T-cell (primary cell): Measurements from ENCODE around the gene PYURF. TPM values are rescaled to one million over a fixed set of nuclear protein-coding genes. Genes with fewer than 3 reads are reported as not detected.
"Not testable (repeated sequence)": the region's sequence is repeated elsewhere in the genome, so short reads cannot be mapped to it uniquely, and the experiment has no call there.

Experiments
- ATAC-seq, 4 experiments: fragments of 200-7000 bp in 3 of 4; fragments of 150-1000 bp in 1 of 4; cut with Tn5 transposase; replicated peaks in 1 of 4; 1 replicate in 3 of 4; 2 replicates in 1 of 4; pipeline ENCODE4 v1.10.0; 2021; ENCODE audit warnings: moderate library complexity in 3 of 4, mild to moderate bottlenecking in 2 of 4, moderate number of reproducible peaks in 1 of 4
- CTCF ChIA-PET, 2 donors: fragments of 300-600 bp; sonication (Branson Sonifier 250); formaldehyde crosslinking; loops; one replicate each; lab custom pipeline; 2022; ENCODE audit warnings: antibody characterized with exemption in 2 of 2; lab: Charles Lee
- POLR2A ChIA-PET, 2 donors: fragments of 300-600 bp; sonication (Branson Sonifier 250); formaldehyde crosslinking; loops; one replicate each; lab custom pipeline; 2022; ENCODE audit warnings: antibody characterized with exemption in 2 of 2; lab: Charles Lee
- DNase-seq, 35 experiments: peaks; one replicate each; pipeline versions ENCODE4 v3.0.0 to v3.0.0-alpha.2; 2013 to 2023
- H3K27ac ChIP-seq: one replicate; pipeline ENCODE4 v1.5.1; 2013; ENCODE audit warnings: low read length
- H3K27me3 ChIP-seq, 2 experiments: replicated peaks in 1 of 2; 1 replicate in 1 of 2; 2 replicates in 1 of 2; pipeline versions ENCODE4 v1.6.1 to v1.7.0; 2013; ENCODE audit warnings: low read length in 1 of 2, mixed read lengths in 1 of 2; ENCODE audit not compliant: control insufficient read depth in 2 of 2, insufficient read depth in 2 of 2; ENCODE audit errors: extremely low read depth in 1 of 2
- H3K36me3 ChIP-seq, 2 donors: 1 replicate in 1 of 2; 2 replicates in 1 of 2; pipeline versions ENCODE4 v1.6.1 to v1.7.0; 2013; ENCODE audit warnings: low read length in 1 of 2; ENCODE audit not compliant: control insufficient read depth in 2 of 2, insufficient read depth in 1 of 2; ENCODE audit errors: extremely low read depth in 1 of 2
- H3K4me1 ChIP-seq, 2 experiments: 1 replicate in 1 of 2; 2 replicates in 1 of 2; pipeline versions ENCODE4 v1.6.1 to v1.7.0; 2013; ENCODE audit warnings: low read length in 2 of 2, mixed read lengths in 1 of 2; ENCODE audit not compliant: insufficient read depth in 2 of 2, control insufficient read depth in 1 of 2; ENCODE audit errors: extremely low read depth in 1 of 2
- H3K4me3 ChIP-seq, 2 donors: 1 replicate in 1 of 2; 2 replicates in 1 of 2; pipeline versions ENCODE4 v1.5.1 to v1.7.0; 2013; ENCODE audit warnings: mild to moderate bottlenecking in 2 of 2, low read length in 1 of 2, moderate library complexity in 1 of 2; ENCODE audit not compliant: control insufficient read depth in 1 of 2; ENCODE audit errors: extremely low read depth in 1 of 2
- H3K9me3 ChIP-seq: 2 replicates; pipeline ENCODE4 v1.7.0; 2013
- H3K27ac Mint-ChIP-seq, 2 donors: one replicate each; pipeline ENCODE4 v1.8.0; 2020 to 2021; ENCODE audit warnings: mild to moderate bottlenecking in 2 of 2, mixed read lengths in 2 of 2
- H3K27me3 Mint-ChIP-seq, 2 donors: one replicate each; pipeline ENCODE4 v1.8.0; 2021 to 2022; ENCODE audit warnings: mixed read lengths in 2 of 2
- H3K36me3 Mint-ChIP-seq: one replicate; pipeline ENCODE4 v1.8.0; 2021; ENCODE audit warnings: mixed read lengths
- H3K4me1 Mint-ChIP-seq, 3 donors: one replicate each; pipeline ENCODE4 v1.8.0; 2020 to 2022; ENCODE audit warnings: mixed read lengths in 3 of 3, mild to moderate bottlenecking in 1 of 3
- H3K4me3 Mint-ChIP-seq, 3 donors: one replicate each; pipeline ENCODE4 v1.8.0; 2020 to 2022; ENCODE audit warnings: mild to moderate bottlenecking in 3 of 3, mixed read lengths in 3 of 3, moderate library complexity in 3 of 3
- H3K9me3 Mint-ChIP-seq, 3 donors: one replicate each; pipeline ENCODE4 v1.8.0; 2020 to 2022; ENCODE audit warnings: mixed read lengths in 3 of 3
- WGBS: methylation state at CpG from one replicate; pipeline ENCODE4 v1.1.5; 2013; ENCODE audit warnings: missing lambda C conversion rate; ENCODE audit not compliant: insufficient coverage; 5-methylcytosine and 5-hydroxymethylcytosine counted together
- total RNA-seq, 35 experiments: library from RNA in 6 of 35; stranded (reverse) in 6 of 35; fragments of 120-200 nt in 1 of 35; gene quantifications; one replicate each; pipeline versions ENCODE4 v1.2.1 to v1.2.4 and lab custom pipeline; 2013 to 2026

Gene PYURF, protein sequence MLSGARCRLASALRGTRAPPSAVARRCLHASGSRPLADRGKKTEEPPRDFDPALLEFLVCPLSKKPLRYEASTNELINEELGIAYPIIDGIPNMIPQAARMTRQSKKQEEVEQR
- total RNA-seq = 10 to 100 TPM; 39.9 to 60.7 (median 53.7) TPM
- total RNA-seq (2013) = 80.9 TPM
- 0 reads per million in 29 experiments for total RNA-seq (lab: John Stamatoyannopoulos, UW)

DNA sequence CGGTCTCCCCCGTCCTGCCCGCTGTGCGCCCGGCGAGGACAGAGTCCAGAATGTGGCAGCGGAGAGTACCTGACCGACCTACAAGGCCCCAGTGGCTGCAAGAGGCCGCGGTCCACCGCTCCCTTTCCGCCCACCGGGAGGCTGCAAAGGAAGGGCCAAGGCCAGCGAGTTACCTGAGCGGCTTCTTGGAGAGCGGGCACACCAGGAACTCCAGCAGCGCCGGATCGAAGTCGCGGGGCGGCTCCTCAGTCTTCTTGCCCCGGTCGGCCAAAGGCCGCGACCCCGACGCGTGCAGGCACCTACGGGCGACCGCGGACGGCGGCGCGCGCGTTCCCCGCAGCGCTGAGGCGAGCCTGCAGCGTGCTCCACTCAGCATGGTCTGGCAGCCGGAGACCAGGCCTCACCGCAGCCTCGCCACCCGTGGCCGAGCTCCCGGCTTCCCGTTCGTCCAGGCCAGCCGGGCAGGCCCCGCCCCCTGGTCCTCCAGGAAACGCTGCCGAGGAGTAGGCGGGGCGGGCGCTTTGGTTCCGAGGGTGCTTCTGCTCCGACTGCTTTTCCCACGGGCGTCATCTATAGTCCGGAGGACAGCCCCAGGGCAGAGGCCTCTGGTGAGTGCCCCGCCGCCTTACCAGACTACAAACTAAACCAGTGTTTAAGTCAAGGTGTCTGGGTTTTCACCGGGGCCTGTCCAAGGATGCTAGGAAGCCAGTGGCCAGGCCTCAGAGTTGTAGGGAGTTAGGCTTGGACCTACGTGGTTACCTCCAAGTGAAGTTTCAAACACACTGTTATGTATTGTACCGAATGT is at the start of gene PYURF:
Gene PYURF, minus strand, starts transcription at position 452 of the 805 bp plus-strand sequence. Its CDS starts 76 bp downstream, at position 376.
- H3K36me3 ChIP-seq = peaks cover 0 to 8% of the 10 kb centered on the region in 2 donors
- H3K27me3 ChIP-seq = no peaks in the 10 kb centered on the region
- ChIA-PET CTCF (interaction anchor here (1.0 to 2.4 kb wide), 5 partner anchors 135 to 304 kb away, joined by 4 to 9 read pairs (median 6); no protein-coding TSS in a partner anchor), POLR2A (no interaction called here)
- Mint-ChIP-seq H3K36me3 (peaks cover 5% of the 10 kb centered on the region), H3K4me3 (peak within 1 kb of the TSS; percentile 90 to 93 (median 92)), H3K4me1 (peaks cover 27 to 42% (median 36%) of the 10 kb centered on the region in 3 donors), H3K9me3 (no peaks in the 10 kb centered on the region), H3K27me3 (no peaks in the 10 kb centered on the region), H3K27ac (peak within 1 kb of the TSS; percentile 88 to 90)
- H3K27ac ChIP-seq = peak within 1 kb of the TSS; percentile 74
- peak within 1 kb of the TSS; percentile 86 to 88 for H3K4me3 ChIP-seq
- peak; percentile 27 to 80 (median 49) for DNase-seq
- peak; percentile 76 to 80 (median 78) for ATAC-seq
- under 1% methylated on average over 61 of the region's 68 CpGs for WGBS
- no peaks in the 10 kb centered on the region for H3K9me3 ChIP-seq
- H3K4me1 ChIP-seq = peaks cover 12 to 20% of the 10 kb centered on the region in 2 experiments

- H3K27ac ChIP-seq = no peak overlapping the region
- ATAC-seq (no peak), DNase-seq (no peak)
- ChIA-PET CTCF (no interaction called here), POLR2A (no interaction called here)
- Mint-ChIP-seq H3K4me3 (no peak overlapping the region), H3K36me3 (no peaks in the 10 kb centered on the region), H3K4me1 (no peaks in the 10 kb centered on the region), H3K27me3 (peaks cover 0 to 10% of the 10 kb centered on the region in 2 donors), H3K9me3 (no peaks in the 10 kb centered on the region), H3K27ac (no peak overlapping the region)
- no peak overlapping the region for H3K4me3 ChIP-seq
- H3K4me1 ChIP-seq = no peaks in the 10 kb centered on the region
- H3K9me3 ChIP-seq = no peaks in the 10 kb centered on the region
- no peaks in the 10 kb centered on the region for H3K36me3 ChIP-seq
- H3K27me3 ChIP-seq = peaks cover 0 to 9% of the 10 kb centered on the region in 2 experiments
These were observed 46.4 kb upstream of the PYURF start for GRCh38 chr4:88570001-88570400.

DNA sequence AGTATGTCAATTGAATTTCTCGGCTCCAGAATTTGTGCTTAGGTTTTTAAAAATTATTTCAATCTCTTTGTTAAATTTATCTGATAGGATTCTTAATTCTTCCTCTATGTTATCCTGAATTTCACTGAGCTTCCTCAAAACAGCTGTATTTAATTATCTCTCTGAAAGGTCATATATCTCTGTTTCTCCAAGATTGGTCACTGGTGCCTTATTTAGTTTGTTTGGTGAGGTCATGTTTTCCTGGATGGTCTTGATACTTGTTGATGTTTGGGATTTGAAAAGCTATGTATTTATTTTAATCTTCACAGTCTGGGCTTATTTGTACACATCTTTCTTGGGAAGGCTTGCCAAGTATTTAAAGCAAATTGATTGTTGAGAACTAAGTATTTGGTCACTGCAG is 44.0 kb upstream of the PYURF start:
- no peak overlapping the region for H3K27ac Mint-ChIP-seq
- no peaks in the 10 kb centered on the region for H3K4me1 ChIP-seq
- H3K4me3 ChIP-seq = no peak overlapping the region
- POLR2A ChIA-PET = no interaction called here
- ATAC-seq (no peak), DNase-seq (no peak)
- WGBS = no CpG with 5 or more reads among the region's 1 CpG
- no peak overlapping the region for H3K4me3 Mint-ChIP-seq
- H3K9me3 Mint-ChIP-seq = no peaks in the 10 kb centered on the region
- H3K27ac ChIP-seq = no peak overlapping the region
- H3K27me3 Mint-ChIP-seq = peaks cover 0 to 10% of the 10 kb centered on the region in 2 donors
- peaks cover 0 to 9% of the 10 kb centered on the region in 2 experiments for H3K27me3 ChIP-seq
- no peaks in the 10 kb centered on the region for H3K4me1 Mint-ChIP-seq
- no peaks in the 10 kb centered on the region for H3K36me3 ChIP-seq
- no peaks in the 10 kb centered on the region for H3K9me3 ChIP-seq
- CTCF ChIA-PET = interaction anchor here in 1 of 2 donors (0.7 kb wide), 1 partner anchor 28 kb away, joined by 3 read pairs; no protein-coding TSS in a partner anchor
- no peaks in the 10 kb centered on the region for H3K36me3 Mint-ChIP-seq

DNA sequence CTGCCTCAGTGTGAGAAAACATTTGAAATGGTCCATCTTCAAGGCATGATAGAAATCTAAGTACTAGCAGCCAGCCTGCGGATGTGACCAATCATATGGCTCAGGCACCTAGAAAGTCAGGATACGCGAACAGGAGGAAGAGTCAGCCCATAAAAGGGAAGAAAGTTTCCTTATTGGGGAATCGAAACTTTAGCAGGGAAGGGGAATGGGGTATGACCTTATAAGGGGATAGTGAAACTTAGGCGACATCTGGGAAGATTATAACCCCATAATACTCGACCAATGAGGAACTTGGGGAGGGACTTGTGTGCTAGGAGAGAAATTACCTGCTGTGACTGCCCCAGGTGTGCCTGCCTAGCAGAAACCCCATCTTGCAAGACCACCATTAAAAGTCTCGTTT is 26.2 kb upstream of the PYURF start:
- CTCF ChIA-PET = no interaction called here
- Histone ChIP-seq H3K36me3 (no peaks in the 10 kb centered on the region), H3K9me3 (no peaks in the 10 kb centered on the region), H3K27me3 (no peaks in the 10 kb centered on the region), H3K27ac (no peak overlapping the region), H3K4me1 (no peaks in the 10 kb centered on the region), H3K4me3 (no peak overlapping the region)
- no peak for ATAC-seq
- DNase-seq = no peak
- Mint-ChIP-seq H3K4me3 (no peak overlapping the region), H3K27me3 (no peaks in the 10 kb centered on the region), H3K36me3 (no peaks in the 10 kb centered on the region), H3K9me3 (no peaks in the 10 kb centered on the region), H3K4me1 (no peaks in the 10 kb centered on the region), H3K27ac (no peak overlapping the region)
- POLR2A ChIA-PET = no interaction called here
- 93% methylated on average over 3 of the region's 7 CpGs for WGBS

GRCh38 chr4:88539322-88540068 is 15.9 kb upstream of the PYURF start:
- H3K4me1 ChIP-seq, H3K36me3 Mint-ChIP-seq, H3K9me3 ChIP-seq, H3K27me3 ChIP-seq, H3K27ac ChIP-seq, H3K4me3 ChIP-seq, H3K4me1 Mint-ChIP-seq, H3K27me3 Mint-ChIP-seq, H3K36me3 ChIP-seq, H3K9me3 Mint-ChIP-seq: not testable (repeated sequence)
- DNase-seq (peak; percentile 29 to 79 (median 63)), ATAC-seq (peak in 3 of 4 experiments; percentile 35 to 50 (median 47))
- H3K27ac Mint-ChIP-seq = peak overlapping the region in 1 of 2 donors; percentile 50
- ChIA-PET CTCF (interaction anchor here (0.6 to 2.6 kb wide), 38 partner anchors 8 to 485 kb away, joined by 3 to 21 read pairs (median 4); no protein-coding TSS in a partner anchor), POLR2A (interaction anchor here (0.6 to 0.9 kb wide), 3 partner anchors 54 to 105 kb away, joined by 3 to 4 read pairs (median 3); no protein-coding TSS in a partner anchor)
- peak overlapping the region in 1 of 3 donors; percentile 2 for H3K4me3 Mint-ChIP-seq
- WGBS = 9% methylated on average over 7 of the region's 9 CpGs

GRCh38 chr4:88537709-88538108 is 14.1 kb upstream of the PYURF start:
- Histone ChIP-seq H3K27me3 (no peaks in the 10 kb centered on the region), H3K27ac (no peak overlapping the region), H3K9me3 (no peaks in the 10 kb centered on the region), H3K4me3 (no peak overlapping the region), H3K36me3 (no peaks in the 10 kb centered on the region), H3K4me1 (peaks cover 0 to 6% of the 10 kb centered on the region in 2 experiments)
- Mint-ChIP-seq H3K36me3 (no peaks in the 10 kb centered on the region), H3K27me3 (no peaks in the 10 kb centered on the region), H3K4me3 (no peak overlapping the region), H3K27ac (no peak overlapping the region), H3K9me3 (no peaks in the 10 kb centered on the region), H3K4me1 (peaks cover 5 to 7% (median 7%) of the 10 kb centered on the region in 3 donors)
- ChIA-PET POLR2A (no interaction called here), CTCF (interaction anchor here in 1 of 2 donors (1.0 to 1.6 kb wide), 2 partner anchors 122 to 484 kb away, joined by 3 to 8 read pairs; no protein-coding TSS in a partner anchor)
- no peak for DNase-seq
- WGBS = no CpG with 5 or more reads among the region's 1 CpG
- ATAC-seq = no peak
